ENCODE results near the gene ZFHX2. TPM values are rescaled to one million over a fixed set of nuclear protein-coding genes. Genes with fewer than 3 reads are reported as not detected.
"Not testable (repeated sequence)": the region's sequence is repeated elsewhere in the genome, so short reads cannot be mapped to it uniquely, and the experiment has no call there.

ZFHX2 gene
- under 0.01 and 0.22 TPM in 2 replicates for total RNA-seq

DNA sequence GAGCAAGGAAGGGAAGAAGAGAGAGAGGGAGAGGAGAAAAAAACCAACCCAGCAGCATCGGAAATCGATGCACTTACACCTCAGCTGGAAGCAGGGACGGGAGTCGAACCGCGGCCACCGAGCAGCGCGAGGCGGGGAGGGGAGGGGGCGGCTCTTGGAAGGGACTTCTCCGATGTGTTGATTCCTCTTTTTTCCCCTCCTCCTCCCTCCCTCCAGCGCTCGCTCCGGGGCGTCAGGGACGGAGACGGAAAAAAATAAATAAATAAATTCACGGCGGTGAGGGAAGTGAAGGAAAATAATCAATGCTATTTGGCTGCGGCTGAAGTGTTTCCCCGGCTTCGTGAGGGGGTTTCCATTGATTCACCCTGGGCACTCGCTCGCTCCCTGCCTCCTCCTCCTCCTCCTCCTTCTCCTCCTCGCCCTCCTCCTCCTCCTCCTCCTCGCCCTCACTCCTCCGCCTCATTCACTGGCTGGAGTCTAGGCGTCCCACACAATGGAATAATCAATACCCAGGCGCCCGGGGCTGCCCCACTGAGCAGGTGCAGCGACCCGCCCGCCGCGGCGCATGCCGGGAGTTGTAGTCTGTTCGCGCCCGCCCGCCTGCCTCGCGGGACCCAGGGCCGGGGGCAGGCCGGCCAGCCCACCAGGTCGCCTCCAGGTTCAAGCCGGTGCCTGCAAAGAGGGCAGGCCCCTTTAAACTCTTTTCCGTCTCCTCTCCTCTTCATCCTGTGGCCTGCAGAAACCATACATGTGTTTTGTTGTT lies at the start of gene ZFHX2:
TSS of gene ZFHX2 (minus strand) at position 500 of the 763 bp plus-strand sequence. CDS start 16,440 bp downstream, outside the sequence.
- peak; percentile 52 to 64 for DNase-seq (ENCODE audit: low read depth in 2 of 2)

DNA sequence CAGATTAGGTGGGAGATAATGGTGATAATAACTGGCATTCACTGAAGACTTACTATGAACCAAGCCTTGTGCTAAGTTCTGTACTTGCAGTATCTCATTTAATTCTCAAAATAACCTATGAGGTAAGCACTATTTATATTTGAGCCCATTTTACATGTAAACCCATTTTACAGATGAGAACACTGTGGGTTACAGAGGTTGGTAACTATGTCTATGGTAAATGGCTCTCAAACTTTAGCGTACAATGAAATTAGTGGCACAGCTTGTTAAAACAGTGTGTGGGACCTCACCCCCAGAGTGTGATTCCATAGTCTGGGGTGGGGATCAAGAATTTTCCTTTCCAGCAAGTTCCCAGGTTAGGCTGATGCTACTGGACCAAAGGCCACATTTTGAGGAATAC lies 49.2 kb upstream of the ZFHX2 start:
- no peak for DNase-seq (ENCODE audit: low read depth in 2 of 2)

DNA sequence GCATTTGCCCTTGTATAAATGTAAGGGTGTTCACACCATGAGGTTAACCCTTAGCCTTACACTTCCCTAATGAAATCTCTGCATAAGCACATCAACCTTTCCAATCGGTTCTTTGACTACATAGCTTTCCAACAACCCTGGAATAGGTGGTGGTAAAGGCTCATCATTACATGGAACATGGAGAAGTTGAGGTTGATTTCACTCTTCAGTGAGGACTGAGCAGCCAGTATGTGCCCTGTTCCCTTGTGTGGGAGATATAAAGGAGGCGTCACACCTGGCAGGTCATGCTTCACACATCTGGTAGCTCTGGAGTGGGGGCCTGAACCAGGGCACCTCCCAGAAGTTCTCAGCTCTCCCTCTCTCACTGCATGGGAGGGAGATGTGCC lies 48.8 kb upstream of the ZFHX2 start:
- no peak for DNase-seq (ENCODE audit: low read depth in 2 of 2)

DNA sequence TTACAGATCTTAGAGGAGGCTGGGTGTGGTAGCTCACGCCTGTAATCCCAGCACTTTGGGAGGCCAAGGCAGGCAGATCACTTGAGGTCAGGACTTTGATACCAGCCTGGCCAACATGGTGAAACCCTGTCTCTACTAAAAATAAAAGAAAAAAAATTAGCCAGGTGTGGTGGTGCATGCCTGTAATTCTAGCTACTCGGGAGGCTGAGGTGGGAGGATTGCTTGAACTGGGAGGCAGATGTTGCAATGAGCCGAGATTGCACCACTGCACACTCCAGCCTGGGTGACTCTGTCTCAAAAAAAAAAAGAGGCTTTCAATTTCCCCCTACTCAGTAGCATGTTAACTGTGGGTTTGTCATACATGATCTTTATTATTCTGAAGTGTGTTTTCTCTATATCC lies 42.6 kb upstream of the ZFHX2 start:
- not testable (repeated sequence) for DNase-seq (ENCODE audit: low read depth in 2 of 2)

DNA sequence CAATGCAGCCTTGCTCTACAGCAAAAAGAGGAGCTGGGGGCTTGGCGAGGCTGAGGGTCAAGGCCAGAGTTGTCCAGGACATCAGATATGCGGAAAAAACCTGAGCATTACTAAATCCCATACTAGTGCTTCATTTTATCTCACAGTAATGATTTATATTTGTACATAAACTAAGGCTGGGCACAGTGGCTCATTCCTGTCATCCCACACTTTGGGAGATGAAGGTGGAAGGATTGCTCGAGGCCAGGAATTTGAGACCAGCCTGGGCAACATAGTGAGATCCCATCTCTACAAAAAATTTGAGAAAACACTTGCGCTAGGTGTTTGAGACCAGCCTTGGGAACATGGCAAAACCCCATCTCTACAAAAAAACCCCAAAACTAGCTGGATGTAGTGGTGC lies 38.6 kb upstream of the ZFHX2 start:
- no peak for DNase-seq (ENCODE audit: low read depth in 2 of 2)

DNA sequence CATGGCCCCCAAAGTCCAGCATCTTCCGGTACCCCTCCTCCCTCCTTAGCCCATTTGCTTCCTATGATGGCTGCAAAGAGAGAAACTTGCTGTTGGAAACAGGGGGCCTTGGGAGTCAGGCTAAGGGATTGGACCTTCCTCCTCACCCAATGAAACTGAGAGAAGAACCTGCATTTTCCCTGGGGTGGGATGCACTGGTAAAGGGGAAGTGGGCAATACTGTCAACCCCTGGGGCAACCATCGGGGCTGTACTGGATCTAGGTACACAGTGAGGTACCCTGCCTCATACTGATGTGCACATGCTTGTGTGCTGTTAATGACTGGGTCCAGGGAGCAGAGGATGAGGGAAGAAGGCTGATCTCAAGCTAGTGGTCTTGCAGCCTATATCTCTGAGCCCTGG lies 38.0 kb upstream of the ZFHX2 start:
- DNase-seq (ENCODE audit: low read depth in 2 of 2): no peak

DNA sequence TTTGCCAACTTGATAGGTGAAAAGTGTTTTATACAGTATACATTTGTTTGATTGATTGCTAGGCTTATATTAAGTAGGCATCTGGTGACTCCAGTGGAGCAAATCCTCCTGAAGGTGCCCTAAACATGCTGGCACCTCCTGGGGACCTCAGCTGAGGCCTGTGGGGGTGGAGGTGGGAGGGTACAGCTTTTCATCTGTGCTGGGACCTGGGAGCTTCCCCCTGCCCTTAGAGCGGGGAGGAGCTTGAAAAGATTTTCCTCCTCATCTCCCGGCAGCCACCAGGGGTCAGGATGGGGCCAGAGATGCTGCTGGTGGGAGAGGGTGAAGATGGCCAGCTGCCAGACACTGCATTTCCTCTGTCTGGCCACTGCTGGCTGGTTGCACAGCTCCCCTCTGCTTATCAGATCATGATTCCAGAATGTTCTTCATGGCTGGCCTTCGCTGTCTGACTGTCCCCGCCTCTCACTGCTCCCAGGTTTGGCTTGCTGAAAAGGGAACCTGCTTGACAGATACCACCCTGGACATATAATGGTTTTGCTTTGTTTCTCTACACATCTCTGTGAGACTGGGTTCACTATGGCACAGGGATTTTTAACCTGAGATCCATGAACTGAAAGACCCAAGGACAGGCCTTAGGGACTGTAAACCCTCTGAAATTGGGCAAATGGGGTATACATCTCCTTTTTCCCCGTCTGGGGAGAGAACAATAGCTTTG lies 37.5 kb upstream of the ZFHX2 start:
- peak; percentile 87 to 92 for DNase-seq (ENCODE audit: low read depth in 2 of 2)

DNA sequence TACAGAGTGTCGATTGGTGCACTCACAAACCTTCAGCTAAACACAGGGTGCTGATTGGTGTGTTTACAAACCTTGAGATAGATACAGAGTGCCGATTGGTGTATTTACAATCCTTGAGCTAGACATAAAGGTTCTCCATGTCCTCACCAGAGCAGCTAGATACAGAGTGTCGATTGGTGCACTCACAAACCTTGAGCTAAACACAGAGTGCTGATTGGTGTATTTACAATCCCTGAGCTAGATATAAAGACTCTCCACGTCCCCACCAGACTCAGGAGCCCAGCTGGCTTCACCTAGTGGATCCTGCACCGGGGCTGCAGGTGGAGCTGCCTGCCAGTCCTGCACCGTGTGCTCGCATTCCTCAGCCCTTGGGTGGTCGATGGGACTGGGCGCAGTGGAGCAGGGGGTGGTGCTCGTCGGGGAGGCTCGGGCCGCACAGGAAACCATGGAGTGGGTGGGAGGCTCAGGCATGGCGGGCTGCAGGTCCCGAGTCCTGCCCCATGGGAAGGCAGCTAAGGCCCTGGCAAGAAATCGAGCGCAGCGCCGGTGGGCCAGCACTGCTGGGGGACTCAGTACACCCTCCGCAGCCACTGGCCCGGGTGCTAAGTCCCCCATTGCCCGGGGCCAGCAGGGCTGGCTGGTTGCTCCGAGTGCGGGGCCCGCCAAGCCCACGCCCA lies 33.1 kb upstream of the ZFHX2 start:
- DNase-seq (ENCODE audit: low read depth in 2 of 2): not testable (repeated sequence)

DNA sequence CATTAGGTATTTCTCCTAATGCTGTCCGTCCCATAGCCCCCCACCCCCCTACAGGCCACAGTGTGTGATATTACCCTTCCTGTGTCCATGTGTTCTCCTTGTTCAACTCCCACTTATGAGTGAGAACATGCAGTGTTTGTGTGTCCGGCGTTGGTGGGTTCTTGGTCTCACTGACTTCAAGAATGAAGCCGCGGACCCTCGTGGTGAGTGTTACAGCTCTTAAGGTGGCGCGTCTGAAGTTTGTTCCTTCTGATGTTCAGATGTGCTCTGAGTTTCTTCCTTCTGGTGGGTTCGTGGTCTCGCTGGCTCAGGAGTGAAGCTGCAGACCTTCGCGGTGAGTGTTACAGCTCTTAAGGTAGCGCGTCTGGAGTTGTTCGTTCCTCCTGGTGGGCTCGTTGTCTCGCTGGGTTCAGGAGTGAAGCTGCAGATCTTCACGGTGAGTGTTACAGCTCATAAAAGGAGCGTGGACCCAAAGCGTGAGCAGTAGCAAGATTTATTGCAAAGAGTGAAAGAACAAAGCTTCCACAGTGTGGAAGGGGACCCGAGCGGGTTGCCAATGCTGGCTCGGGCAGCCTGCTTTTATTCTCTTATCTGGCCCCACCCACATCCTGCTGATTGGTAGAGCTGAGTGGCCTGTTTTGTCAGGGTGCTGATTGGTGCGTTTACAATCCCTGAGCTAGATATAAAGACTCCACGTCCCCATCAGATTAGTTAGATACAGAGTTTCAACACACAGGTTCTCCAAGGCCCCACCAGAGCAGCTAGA lies 32.4 kb upstream of the ZFHX2 start:
- not testable (repeated sequence) for DNase-seq (ENCODE audit: low read depth in 2 of 2)

DNA sequence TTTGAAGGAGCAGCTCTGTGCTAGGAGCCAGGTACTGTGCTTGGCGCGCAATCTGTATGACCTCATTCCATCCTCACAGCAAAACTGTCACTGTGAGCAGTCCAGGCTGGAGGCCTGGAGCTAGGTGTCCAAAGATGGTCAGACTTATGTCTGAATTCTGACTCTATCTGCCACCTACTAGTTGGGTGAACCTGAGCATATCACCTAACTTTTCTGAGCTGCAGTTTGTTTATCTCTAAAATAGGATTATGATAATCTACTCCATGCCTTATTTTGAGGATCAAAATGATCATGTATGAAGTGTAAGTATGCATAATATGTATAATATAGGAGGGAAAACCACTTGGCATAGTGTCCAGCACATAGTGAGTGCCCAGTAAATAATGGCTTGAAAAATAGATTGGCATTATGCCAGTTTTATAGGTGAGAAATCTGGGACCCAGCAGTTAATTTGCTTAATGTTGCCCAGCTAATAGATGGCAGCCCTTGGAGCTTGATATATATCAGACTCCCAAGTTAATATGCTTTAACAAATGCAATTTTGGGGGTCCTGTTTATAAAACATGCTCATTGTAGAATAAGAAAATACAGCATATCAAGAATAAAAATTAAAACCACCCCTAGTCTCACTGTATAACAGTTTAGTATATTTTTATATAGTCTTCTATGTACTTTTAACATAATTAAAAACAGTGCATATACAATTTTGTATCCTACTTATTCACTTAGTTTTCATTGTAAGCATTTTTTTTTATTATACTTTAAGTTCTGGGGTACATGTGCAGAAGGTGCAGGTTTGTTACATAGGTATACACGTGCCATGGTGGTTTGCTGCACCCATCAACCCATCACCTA lies 31.6 kb upstream of the ZFHX2 start:
- DNase-seq (ENCODE audit: low read depth in 2 of 2): no peak

DNA sequence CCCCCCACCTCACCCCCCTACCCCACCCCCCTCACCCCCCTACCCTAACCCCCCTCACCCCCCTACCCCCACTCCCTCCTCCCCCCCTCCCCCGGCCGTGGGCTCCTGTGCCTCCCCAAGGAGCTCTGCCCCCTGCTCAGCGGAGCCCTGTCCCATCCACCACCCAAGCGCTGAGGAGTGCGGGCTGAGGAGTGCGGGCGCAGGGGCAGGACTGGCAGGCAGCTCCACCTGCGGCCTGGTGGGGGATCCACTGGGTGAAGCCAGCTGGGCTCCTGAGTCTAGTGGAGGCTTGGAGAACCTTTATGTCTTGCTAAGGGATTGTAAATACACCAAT lies 29.4 kb upstream of the ZFHX2 start:
- DNase-seq (ENCODE audit: low read depth in 2 of 2): no peak

DNA sequence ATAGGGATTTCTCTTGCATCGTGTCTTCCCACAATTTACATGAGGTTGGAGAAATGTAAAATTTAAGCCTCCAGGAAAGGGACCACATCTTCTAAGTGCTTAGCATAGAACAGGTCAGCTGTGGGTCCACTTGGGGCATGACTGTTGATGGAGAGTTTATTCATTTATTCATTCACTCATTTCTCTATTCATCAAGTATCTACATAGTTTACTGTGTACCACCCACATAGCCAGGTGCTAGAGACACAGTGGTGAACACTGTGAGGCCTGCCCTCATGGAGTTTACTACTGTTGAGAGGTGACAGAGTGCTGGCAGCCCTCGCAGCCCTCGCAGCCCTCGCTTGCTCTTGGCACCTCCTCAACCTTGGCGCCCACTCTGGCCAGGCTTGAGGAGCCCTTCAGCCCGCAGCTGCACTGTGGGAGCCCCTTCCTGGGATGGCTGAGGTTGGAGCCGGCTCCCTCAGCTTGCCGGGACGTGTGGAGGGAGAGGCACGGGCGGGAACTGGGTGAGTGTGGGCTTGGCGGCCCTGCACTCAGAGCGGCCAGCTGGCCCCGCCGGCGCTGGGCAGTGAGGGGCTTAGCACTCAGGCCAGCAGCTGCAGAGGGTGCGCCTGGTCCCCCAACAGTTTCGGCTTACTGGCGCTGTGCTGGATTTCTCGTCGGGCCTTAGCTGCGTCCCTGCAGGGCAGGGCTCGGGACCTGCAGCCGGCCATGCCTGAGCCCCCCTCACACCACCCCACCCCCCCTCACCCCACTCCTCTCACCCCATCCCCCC lies 28.8 kb upstream of the ZFHX2 start:
- no peak for DNase-seq (ENCODE audit: low read depth in 2 of 2)

DNA sequence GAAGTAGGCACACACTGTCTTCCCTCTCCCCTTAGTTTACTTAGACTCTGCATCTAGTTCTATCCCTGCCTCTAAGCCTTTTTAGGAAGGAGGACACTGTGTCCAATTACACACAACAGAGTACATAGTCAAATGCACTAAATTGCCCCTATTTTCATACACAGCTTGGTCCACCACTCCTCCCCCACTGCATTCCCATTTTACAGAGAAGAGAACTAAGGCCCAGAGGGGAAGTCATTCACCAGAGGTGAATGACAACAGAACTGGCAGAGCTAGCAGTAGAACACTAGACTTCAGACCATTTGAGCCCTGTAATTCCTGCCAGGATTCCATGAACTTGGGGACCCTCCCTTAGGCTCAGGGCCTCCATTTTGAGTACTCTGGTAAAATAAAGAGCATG lies 28.2 kb upstream of the ZFHX2 start:
- no peak for DNase-seq (ENCODE audit: low read depth in 2 of 2)

DNA sequence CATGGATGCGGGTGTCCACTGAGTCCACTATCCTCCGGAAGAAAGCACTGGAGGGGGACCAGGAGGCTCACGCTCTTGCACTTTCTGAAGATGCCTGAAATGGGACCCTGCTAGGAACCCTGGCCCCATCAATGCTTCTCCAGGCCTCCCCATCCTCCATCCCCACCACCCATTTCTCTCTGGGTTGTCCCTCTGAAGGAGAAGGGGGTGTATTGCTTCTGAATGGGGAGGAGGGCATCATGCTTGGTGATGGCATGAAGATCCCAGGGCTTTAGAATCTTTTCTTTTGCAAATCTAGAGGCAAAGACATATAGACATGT lies 27.7 kb upstream of the ZFHX2 start:
- DNase-seq (ENCODE audit: low read depth in 2 of 2): no peak

DNA sequence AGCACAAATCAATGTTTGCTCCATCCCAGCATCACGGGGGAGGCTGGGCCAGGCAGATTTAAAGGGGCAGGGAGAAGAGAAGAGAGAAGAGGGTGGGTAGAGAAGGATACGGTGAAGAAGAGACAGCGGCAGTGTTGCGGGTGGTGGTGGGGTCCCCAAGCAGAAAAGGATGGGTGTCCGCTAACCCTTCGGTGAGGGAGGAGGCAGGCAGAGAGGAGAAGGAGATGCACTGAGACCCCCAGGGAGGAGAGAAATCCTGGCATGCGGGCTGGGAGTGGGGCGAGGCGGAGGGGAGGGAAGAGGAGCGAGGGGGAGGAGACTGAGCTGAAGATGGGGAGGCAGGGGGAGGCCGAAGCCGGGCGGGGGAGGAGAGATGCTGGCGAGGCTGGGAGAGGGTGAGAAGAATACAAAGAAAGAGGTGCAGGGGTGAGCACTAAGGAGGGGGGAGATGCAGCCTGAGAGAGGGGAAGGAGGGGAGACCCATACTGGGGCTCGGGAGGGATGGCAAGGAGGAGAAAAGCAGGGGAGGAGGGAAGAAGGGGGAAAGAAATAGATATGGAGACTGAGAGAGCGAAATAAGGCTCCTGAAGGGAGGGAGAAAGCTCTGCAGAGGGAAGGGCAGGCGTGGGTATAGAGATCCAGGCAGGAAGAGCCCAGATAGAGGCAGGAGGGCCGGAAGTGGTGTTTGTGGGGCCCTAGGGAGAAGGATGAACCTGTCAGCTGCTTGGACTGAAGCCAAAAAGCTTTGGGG lies 27.2 kb upstream of the ZFHX2 start, which contains the start of gene JPH4:
TSS of gene JPH4 (minus strand) at position 231 of the 751 bp plus-strand sequence. CDS start 1,337 bp downstream, outside the sequence.
- no peak for DNase-seq (ENCODE audit: low read depth in 2 of 2)

DNA sequence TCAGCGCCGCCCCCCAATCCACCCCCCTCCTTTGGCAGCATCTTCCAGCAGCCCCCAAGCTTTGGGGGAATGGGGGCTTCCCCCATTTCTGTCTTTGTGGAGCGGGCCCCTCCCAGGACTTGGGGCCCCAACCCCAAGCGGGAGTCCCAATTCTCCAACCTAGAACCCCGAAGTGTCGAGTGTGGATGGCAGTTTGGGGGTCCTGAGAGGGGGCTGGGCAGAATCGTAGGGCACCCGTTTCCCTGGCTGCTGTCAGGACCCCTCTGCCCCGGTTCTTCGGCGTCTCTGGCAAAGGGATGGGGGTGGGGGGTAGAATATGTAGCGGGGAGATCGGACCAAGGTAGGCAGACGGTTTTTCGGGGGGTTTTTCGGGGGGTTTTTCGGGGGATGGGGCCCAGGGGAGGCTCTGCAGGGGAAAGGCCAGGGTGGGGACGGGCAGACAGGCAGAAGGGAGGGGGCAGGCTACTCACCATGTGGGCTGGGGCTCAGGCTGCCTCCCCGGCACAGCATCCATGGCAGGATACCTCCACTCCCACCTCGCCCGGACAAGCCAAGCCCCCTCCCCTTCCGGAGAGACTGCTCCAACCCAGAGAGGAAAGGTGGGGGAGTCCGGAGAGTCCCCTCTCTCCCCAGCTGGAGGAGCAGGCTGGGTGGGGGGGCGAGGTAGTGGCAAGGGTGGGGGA lies 26.3 kb upstream of the ZFHX2 start:
- DNase-seq (ENCODE audit: low read depth in 2 of 2): no peak

DNA sequence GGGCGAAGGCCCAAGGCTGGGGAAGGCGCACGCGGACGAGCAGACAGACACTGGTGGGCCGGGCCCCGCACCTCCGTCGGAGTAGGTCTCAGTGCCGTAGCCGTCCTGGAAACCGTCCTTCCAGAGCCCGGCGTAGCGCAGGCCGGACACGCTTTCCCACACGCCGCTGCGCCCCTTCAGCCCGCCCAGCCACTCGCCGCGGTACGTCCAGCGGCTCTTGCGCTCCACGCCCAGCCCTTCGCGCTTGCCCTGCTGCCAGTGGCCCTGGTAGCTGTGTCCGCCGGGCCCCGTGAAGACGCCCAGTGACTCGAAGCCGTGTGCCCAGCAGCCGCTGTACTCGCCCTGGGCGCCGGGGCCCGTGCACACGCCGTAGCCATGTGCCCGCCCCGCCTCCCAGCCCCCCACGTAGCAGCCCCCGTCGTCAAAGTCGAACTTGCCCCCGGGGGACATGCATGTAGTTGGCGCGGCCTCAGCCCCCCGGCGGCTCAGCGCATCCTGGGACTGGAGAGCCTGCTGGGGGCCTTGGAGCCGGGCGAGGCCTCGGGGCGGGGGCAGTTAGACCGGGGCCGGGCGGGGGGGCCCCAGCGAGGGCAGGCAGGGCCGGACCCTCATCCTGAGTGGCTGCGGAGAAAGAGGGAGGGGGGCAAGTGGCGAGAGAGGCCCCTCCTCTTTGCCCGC lies 25.6 kb upstream of the ZFHX2 start:
- peak in 1 of 2 donors; percentile 23 for DNase-seq (ENCODE audit: low read depth in 2 of 2)

DNA sequence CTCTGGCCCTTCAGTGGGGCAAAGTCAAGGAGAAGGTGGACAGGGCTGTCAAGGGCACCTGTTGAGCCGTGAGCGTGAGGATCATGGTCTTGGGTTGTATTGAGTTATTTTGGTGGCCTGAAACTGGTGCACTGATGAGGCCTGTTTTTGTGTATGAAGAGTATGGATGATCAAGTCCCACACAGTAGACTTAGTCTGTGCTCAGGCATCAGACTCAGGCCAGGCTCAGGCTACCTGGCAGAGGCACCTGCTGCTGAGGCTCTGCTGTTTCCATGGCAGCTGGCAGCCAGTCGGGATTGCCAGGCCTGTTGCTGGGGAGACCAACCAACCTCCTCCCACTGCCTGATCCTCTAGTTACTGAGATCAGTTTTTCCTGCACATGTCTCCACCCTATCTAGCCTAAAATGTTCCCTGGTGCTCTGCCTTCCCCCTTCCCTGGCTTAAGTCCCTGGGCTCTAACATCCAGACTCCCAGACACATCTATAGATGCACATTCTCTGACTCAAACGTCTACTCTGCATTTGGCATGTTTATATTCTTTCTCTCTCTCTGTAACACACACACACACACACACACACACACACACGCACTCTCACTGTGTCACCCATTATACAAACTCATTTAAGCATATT lies 21.9 kb upstream of the ZFHX2 start:
- DNase-seq (ENCODE audit: low read depth in 2 of 2): no peak
